Measurements from ENCODE around the gene LCN2. TPM values are rescaled to one million over a fixed set of nuclear protein-coding genes. Genes with fewer than 3 reads are reported as not detected.

The LCN2 gene
- polyA plus RNA-seq (2013): 0.82 TPM

DNA sequence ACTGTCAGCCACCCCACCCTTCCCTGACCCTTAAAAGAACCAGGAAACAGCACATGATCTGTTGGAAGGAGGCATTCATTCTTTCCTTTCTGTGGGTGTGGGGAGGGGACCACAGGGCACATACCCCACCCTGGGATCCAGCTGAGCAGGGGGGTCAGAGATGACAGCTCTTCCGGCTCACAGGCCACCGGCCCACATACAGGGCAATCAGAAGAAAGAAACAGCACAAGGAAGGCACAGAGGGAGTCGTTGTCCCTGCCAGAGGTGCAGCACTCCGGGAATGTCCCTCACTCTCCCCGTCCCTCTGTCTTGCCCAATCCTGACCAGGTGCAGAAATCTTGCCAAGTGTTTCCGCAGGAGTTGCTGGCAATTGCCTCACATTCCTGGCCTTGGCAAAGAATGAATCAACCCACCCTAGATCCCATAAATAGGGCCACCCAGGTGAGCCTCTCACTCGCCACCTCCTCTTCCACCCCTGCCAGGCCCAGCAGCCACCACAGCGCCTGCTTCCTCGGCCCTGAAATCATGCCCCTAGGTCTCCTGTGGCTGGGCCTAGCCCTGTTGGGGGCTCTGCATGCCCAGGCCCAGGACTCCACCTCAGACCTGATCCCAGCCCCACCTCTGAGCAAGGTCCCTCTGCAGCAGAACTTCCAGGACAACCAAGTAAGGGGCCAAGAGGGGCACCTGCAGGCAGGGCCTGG is at the start of gene LCN2:
TSS of gene LCN2 (plus strand) at position 453 of the 701 bp plus-strand sequence. CDS start at position 526, 73 bp downstream.
- WGBS (ENCODE audit: insufficient coverage): 91% methylated on average over 9 of the region's 9 CpGs
- POLR2A ChIA-PET: no interaction called here
- no peak for DNase-seq
- peak within 1 kb of the TSS in 1 of 7 experiments; percentile 16 for H3K4me3 ChIP-seq (ENCODE audit: control insufficient read depth in 1 of 7, extremely low read depth in 1 of 7, insufficient read depth in 4 of 7, low read depth in 2 of 7, low read length in 6 of 7)
- H3K27me3 ChIP-seq (replicated peaks in 2 of 5; ENCODE audit: control insufficient read depth in 4 of 5, insufficient read depth in 5 of 5, low read length in 4 of 5): no peaks in the 10 kb centered on the region
- H3K4me1 ChIP-seq (ENCODE audit: control extremely low read depth in 1 of 4, control insufficient read depth in 4 of 4, insufficient read depth in 4 of 4, low read length in 3 of 4): peaks cover 0 to 26% (median 17%) of the 10 kb centered on the region in 4 experiments
- peak within 1 kb of the TSS in 1 of 2 experiments; percentile 31 for H3K27ac ChIP-seq (ENCODE audit: insufficient read depth in 1 of 2, low read depth in 1 of 2, low read length in 2 of 2, poor library complexity in 1 of 2, severe bottlenecking in 2 of 2)
- CTCF ChIA-PET: interaction anchor here (1.2 kb wide), 1 partner anchor 20 kb away, joined by 4 read pairs; no protein-coding TSS in a partner anchor
- H3K36me3 ChIP-seq (ENCODE audit: control insufficient read depth in 4 of 4, insufficient read depth in 4 of 4, low read length in 3 of 4): no peaks in the 10 kb centered on the region
- H3K9me3 ChIP-seq (ENCODE audit: control extremely low read depth in 1 of 5, control insufficient read depth in 4 of 5, insufficient read depth in 2 of 5, low read depth in 1 of 5, low read length in 4 of 5): no peaks in the 10 kb centered on the region

DNA sequence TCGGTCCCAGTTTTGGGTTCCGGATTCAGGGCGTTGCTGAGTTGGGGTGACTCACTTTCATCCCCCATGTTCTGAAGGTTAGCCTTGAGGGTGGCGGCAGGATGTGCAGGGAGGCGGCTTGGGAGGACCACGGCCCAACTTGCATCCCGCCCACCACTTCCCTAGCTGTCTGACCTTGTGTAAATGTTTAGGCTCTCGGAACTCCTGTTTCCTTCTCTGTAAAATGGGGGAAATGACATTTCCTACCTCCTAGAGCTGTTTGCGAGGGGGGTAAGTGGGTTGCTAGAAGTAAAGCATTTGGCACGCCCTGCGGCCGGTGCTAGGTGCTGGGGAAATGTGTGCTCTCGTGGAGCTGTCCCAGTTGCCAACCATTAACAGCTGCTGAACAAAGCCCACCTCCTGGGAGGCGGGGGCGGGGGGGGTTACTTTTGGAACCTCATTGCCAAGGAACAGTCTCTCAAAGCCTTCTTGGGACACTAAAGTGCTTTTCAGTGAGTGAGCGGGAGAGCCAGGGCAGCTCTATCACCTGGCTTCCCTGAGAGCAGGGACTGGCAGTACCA is 49.2 kb upstream of the LCN2 start:
- Histone ChIP-seq H3K4me1 (ENCODE audit: control extremely low read depth in 1 of 4, control insufficient read depth in 4 of 4, insufficient read depth in 4 of 4, low read length in 3 of 4) (peaks cover 0 to 49% (median 44%) of the 10 kb centered on the region in 4 experiments), H3K27me3 (replicated peaks in 2 of 5; ENCODE audit: control insufficient read depth in 4 of 5, insufficient read depth in 5 of 5, low read length in 4 of 5) (no peaks in the 10 kb centered on the region), H3K4me3 (ENCODE audit: control insufficient read depth in 1 of 7, extremely low read depth in 1 of 7, insufficient read depth in 4 of 7, low read depth in 2 of 7, low read length in 6 of 7) (peak overlapping the region in 1 of 7 experiments; percentile 8), H3K27ac (ENCODE audit: insufficient read depth in 1 of 2, low read depth in 1 of 2, low read length in 2 of 2, poor library complexity in 1 of 2, severe bottlenecking in 2 of 2) (no peak overlapping the region), H3K9me3 (ENCODE audit: control extremely low read depth in 1 of 5, control insufficient read depth in 4 of 5, insufficient read depth in 2 of 5, low read depth in 1 of 5, low read length in 4 of 5) (no peaks in the 10 kb centered on the region), H3K36me3 (ENCODE audit: control insufficient read depth in 4 of 4, insufficient read depth in 4 of 4, low read length in 3 of 4) (peaks cover 0 to 45% (median 23%) of the 10 kb centered on the region in 4 experiments)
- WGBS (ENCODE audit: insufficient coverage): 43% methylated on average over 14 of the region's 16 CpGs
- DNase-seq: peak in 1 of 3 donors; percentile 31
- POLR2A ChIA-PET: no interaction called here
- CTCF ChIA-PET: interaction anchor here (0.8 to 4.4 kb wide), 9 partner anchors 11 to 157 kb away, joined by 3 to 21 read pairs (median 4); no protein-coding TSS in a partner anchor

DNA sequence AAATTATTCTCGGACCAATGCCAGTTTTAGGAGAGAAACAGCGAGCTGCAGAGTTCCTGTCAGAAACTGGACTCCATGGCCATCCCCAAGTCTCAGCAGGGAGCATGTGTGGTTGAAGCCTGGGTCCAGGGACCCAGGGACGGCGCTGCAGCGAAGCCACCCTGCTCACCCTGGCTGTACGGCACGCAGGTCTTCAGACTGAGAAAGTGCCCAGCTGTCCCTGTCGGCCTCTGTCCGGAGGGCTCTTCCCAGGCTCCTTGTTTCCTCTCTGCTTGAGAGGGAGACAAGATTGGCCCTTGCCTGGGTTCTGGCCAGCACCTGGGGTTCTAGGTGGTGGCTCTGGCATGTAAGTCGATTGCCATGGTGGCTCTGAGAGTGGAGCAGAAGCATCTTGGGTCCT is 48.7 kb upstream of the LCN2 start:
- CTCF ChIA-PET: interaction anchor here (0.8 to 4.4 kb wide), 7 partner anchors 10 to 158 kb away, joined by 3 to 21 read pairs (median 5); no protein-coding TSS in a partner anchor
- peaks cover 0 to 45% (median 41%) of the 10 kb centered on the region in 4 experiments for H3K4me1 ChIP-seq (ENCODE audit: control extremely low read depth in 1 of 4, control insufficient read depth in 4 of 4, insufficient read depth in 4 of 4, low read length in 3 of 4)
- peaks cover 0 to 44% (median 26%) of the 10 kb centered on the region in 4 experiments for H3K36me3 ChIP-seq (ENCODE audit: control insufficient read depth in 4 of 4, insufficient read depth in 4 of 4, low read length in 3 of 4)
- no peaks in the 10 kb centered on the region for H3K27me3 ChIP-seq (replicated peaks in 2 of 5; ENCODE audit: control insufficient read depth in 4 of 5, insufficient read depth in 5 of 5, low read length in 4 of 5)
- H3K9me3 ChIP-seq (ENCODE audit: control extremely low read depth in 1 of 5, control insufficient read depth in 4 of 5, insufficient read depth in 2 of 5, low read depth in 1 of 5, low read length in 4 of 5): no peaks in the 10 kb centered on the region
- no peak overlapping the region for H3K4me3 ChIP-seq (ENCODE audit: control insufficient read depth in 1 of 7, extremely low read depth in 1 of 7, insufficient read depth in 4 of 7, low read depth in 2 of 7, low read length in 6 of 7)
- POLR2A ChIA-PET: no interaction called here
- DNase-seq: no peak
- H3K27ac ChIP-seq (ENCODE audit: insufficient read depth in 1 of 2, low read depth in 1 of 2, low read length in 2 of 2, poor library complexity in 1 of 2, severe bottlenecking in 2 of 2): no peak overlapping the region
- WGBS (ENCODE audit: insufficient coverage): 94% methylated on average over 10 of the region's 10 CpGs

GRCh38 chr9:128101231-128101661 is 48.0 kb upstream of the LCN2 start:
- ChIA-PET CTCF (interaction anchor here (1.2 to 4.4 kb wide), 4 partner anchors 12 to 159 kb away, joined by 4 to 21 read pairs (median 11); no protein-coding TSS in a partner anchor), POLR2A (no interaction called here)
- no peaks in the 10 kb centered on the region for H3K27me3 ChIP-seq (replicated peaks in 2 of 5; ENCODE audit: control insufficient read depth in 4 of 5, insufficient read depth in 5 of 5, low read length in 4 of 5)
- over 99% methylated on average over 12 of the region's 12 CpGs for WGBS (ENCODE audit: insufficient coverage)
- DNase-seq: no peak
- no peaks in the 10 kb centered on the region for H3K9me3 ChIP-seq (ENCODE audit: control extremely low read depth in 1 of 5, control insufficient read depth in 4 of 5, insufficient read depth in 2 of 5, low read depth in 1 of 5, low read length in 4 of 5)
- peaks cover 0 to 50% (median 32%) of the 10 kb centered on the region in 4 experiments for H3K36me3 ChIP-seq (ENCODE audit: control insufficient read depth in 4 of 4, insufficient read depth in 4 of 4, low read length in 3 of 4)
- no peak overlapping the region for H3K27ac ChIP-seq (ENCODE audit: insufficient read depth in 1 of 2, low read depth in 1 of 2, low read length in 2 of 2, poor library complexity in 1 of 2, severe bottlenecking in 2 of 2)
- no peak overlapping the region for H3K4me3 ChIP-seq (ENCODE audit: control insufficient read depth in 1 of 7, extremely low read depth in 1 of 7, insufficient read depth in 4 of 7, low read depth in 2 of 7, low read length in 6 of 7)
- peaks cover 0 to 45% (median 41%) of the 10 kb centered on the region in 4 experiments for H3K4me1 ChIP-seq (ENCODE audit: control extremely low read depth in 1 of 4, control insufficient read depth in 4 of 4, insufficient read depth in 4 of 4, low read length in 3 of 4)

GRCh38 chr9:128101690-128102089 is 47.6 kb upstream of the LCN2 start:
- WGBS (ENCODE audit: insufficient coverage): 94% methylated on average over 20 of the region's 20 CpGs
- DNase-seq: no peak
- H3K9me3 ChIP-seq (ENCODE audit: control extremely low read depth in 1 of 5, control insufficient read depth in 4 of 5, insufficient read depth in 2 of 5, low read depth in 1 of 5, low read length in 4 of 5): no peaks in the 10 kb centered on the region
- no peak overlapping the region for H3K27ac ChIP-seq (ENCODE audit: insufficient read depth in 1 of 2, low read depth in 1 of 2, low read length in 2 of 2, poor library complexity in 1 of 2, severe bottlenecking in 2 of 2)
- ChIA-PET CTCF (interaction anchor here (1.7 to 4.4 kb wide), 4 partner anchors 8 to 159 kb away, joined by 12 to 21 read pairs (median 13); no protein-coding TSS in a partner anchor), POLR2A (no interaction called here)
- H3K4me3 ChIP-seq (ENCODE audit: control insufficient read depth in 1 of 7, extremely low read depth in 1 of 7, insufficient read depth in 4 of 7, low read depth in 2 of 7, low read length in 6 of 7): no peak overlapping the region
- H3K36me3 ChIP-seq (ENCODE audit: control insufficient read depth in 4 of 4, insufficient read depth in 4 of 4, low read length in 3 of 4): peaks cover 0 to 54% (median 36%) of the 10 kb centered on the region in 4 experiments
- peaks cover 0 to 45% (median 42%) of the 10 kb centered on the region in 4 experiments for H3K4me1 ChIP-seq (ENCODE audit: control extremely low read depth in 1 of 4, control insufficient read depth in 4 of 4, insufficient read depth in 4 of 4, low read length in 3 of 4)
- no peaks in the 10 kb centered on the region for H3K27me3 ChIP-seq (replicated peaks in 2 of 5; ENCODE audit: control insufficient read depth in 4 of 5, insufficient read depth in 5 of 5, low read length in 4 of 5)

DNA sequence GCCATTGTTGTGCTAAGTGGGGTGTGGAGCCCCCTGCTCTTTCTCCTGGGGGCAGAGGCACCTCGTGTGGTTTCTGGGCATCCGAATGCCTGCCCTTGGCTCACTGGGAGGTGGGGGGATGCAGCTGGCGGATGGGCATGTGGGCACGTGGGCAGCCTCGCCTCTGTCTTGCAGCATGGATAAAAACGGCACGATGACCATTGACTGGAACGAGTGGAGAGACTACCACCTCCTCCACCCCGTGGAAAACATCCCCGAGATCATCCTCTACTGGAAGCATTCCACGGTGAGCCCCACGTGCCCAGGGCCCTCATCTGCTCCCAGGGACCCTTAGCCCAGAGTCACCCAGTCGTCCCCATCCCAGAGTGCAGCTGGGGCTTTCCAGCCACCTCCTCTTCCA is 47.1 kb upstream of the LCN2 start:
- Histone ChIP-seq H3K4me1 (ENCODE audit: control extremely low read depth in 1 of 4, control insufficient read depth in 4 of 4, insufficient read depth in 4 of 4, low read length in 3 of 4) (peaks cover 0 to 45% (median 41%) of the 10 kb centered on the region in 4 experiments), H3K9me3 (ENCODE audit: control extremely low read depth in 1 of 5, control insufficient read depth in 4 of 5, insufficient read depth in 2 of 5, low read depth in 1 of 5, low read length in 4 of 5) (no peaks in the 10 kb centered on the region), H3K4me3 (ENCODE audit: control insufficient read depth in 1 of 7, extremely low read depth in 1 of 7, insufficient read depth in 4 of 7, low read depth in 2 of 7, low read length in 6 of 7) (no peak overlapping the region), H3K27ac (ENCODE audit: insufficient read depth in 1 of 2, low read depth in 1 of 2, low read length in 2 of 2, poor library complexity in 1 of 2, severe bottlenecking in 2 of 2) (no peak overlapping the region), H3K36me3 (ENCODE audit: control insufficient read depth in 4 of 4, insufficient read depth in 4 of 4, low read length in 3 of 4) (peaks cover 0 to 59% (median 41%) of the 10 kb centered on the region in 4 experiments), H3K27me3 (replicated peaks in 2 of 5; ENCODE audit: control insufficient read depth in 4 of 5, insufficient read depth in 5 of 5, low read length in 4 of 5) (no peaks in the 10 kb centered on the region)
- ChIA-PET POLR2A (no interaction called here), CTCF (interaction anchor here (1.1 to 4.4 kb wide), 6 partner anchors 8 to 159 kb away, joined by 3 to 21 read pairs (median 12); no protein-coding TSS in a partner anchor)
- WGBS (ENCODE audit: insufficient coverage): 96% methylated on average over 12 of the region's 13 CpGs
- no peak for DNase-seq

Data from common myeloid progenitor, CD34-positive (primary cell).